GM21390 (cell line): ENCODE measurements around the gene POU6F2.
"Not testable (repeated sequence)": the region's sequence is repeated elsewhere in the genome, so short reads cannot be mapped to it uniquely, and the experiment has no call there.

Experiments
- ATAC-seq: cut with Tn5 transposase; IDR thresholded peaks from one replicate; pipeline ENCODE4 v1.9.1; 2021; ENCODE audit not compliant: unreplicated experiment

POU6F2 gene

DNA sequence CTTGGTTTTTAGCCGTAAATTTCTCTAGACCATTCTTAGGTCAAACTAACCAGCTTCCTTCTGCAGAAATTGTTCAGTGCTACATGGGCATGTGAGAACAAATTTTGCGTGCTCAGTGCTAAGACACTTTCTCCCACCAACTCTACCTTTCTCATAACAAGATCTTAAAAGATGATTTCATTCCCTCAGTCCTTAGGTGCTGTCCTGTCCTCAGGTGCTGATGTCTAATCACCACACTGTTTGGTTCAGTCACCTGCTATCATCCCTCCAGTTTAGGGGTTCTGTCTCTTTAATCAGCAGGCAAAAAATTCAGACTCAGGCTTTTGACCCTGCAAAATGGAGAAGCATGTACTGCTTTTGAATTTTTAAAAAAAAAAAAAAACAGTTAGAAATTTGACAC is 361.0 kb downstream of the POU6F2 start:
- ATAC-seq, result no peak

DNA sequence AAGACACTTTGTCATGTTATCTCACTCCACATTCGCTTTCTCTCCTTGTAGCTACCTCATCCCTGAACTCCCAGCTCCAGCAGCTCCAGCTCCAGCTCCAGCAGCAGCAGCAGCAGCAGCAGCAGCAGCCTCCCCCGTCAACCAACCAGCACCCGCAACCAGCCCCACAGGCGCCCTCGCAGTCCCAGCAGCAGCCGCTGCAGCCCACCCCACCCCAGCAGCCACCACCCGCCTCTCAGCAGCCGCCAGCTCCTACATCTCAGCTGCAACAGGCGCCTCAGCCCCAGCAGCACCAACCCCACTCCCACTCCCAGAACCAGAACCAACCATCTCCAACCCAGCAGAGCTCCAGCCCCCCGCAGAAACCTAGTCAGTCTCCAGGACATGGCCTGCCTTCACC is 361.9 kb downstream of the POU6F2 start:
- ATAC-seq, result no peak

DNA sequence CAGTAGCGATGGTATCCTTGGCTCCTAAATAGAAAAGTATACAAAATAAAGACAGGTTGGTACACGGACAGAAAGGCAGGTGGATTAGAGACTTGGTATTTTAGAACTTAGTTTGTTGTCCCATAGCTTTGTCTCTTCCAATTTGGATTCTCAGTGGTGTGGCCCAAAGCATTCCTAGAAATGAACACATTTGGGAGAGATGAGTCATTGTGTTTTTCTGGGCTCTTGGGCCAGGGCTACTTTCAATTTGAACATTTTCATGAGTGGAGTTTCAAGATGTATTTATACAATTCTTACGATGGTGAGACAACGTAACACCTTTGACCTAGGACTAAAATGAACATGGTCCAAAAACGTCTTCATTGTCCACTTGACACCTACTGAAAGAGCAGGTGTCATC is 363.4 kb downstream of the POU6F2 start:
- ATAC-seq, result no peak

DNA sequence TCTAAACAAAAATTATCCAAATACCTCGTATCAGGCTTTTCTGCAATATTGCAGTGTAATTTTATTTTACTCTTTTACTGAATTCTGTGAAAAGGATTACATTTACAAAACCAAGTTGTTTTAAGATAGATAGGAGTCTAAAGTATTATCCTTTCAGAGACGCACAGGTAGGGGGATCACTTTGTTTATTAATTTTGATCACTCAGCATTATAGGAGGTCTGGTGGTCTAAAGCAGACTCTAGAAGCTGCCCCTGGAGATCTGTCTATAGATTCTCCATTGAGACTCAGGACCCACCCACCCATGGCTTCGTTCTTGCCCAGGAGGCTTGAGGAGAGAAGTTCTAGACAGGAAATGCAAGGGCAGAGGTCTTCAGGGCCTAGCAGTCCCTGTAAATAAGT is 365.1 kb downstream of the POU6F2 start:
- ATAC-seq, result no peak

DNA sequence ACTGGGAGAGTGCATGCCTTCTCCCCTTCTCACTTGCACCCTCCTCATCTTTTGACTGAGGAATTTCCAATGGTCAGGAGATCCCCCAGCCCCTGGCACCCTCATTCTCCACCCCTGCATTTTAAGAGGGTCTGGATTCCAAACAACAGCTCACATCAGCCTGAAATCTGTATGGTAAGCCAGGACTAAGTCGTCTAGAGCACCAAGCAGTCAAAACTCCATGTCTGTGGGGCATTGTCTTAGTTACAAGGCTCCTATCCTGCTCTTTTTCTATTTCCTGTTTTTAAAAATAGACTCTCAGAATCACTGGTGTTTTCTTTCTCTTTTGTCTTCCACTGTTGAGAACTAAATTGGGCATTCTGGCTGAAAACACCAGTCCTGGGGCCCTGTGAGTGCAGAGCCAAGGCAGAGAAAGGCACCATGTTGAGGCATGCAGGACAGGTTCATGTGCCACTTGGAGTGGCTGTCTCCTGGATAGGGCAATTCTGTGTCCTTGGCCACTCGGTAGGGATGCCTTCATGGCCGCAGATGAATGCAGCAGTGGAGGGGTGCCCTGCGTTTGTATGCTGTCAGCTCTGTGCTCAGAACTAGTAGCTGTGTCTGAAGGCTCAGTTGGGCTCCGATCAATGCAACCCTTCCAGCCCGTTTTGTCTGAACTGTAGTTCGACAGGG is 371.9 kb downstream of the POU6F2 start:
- no peak for ATAC-seq

DNA sequence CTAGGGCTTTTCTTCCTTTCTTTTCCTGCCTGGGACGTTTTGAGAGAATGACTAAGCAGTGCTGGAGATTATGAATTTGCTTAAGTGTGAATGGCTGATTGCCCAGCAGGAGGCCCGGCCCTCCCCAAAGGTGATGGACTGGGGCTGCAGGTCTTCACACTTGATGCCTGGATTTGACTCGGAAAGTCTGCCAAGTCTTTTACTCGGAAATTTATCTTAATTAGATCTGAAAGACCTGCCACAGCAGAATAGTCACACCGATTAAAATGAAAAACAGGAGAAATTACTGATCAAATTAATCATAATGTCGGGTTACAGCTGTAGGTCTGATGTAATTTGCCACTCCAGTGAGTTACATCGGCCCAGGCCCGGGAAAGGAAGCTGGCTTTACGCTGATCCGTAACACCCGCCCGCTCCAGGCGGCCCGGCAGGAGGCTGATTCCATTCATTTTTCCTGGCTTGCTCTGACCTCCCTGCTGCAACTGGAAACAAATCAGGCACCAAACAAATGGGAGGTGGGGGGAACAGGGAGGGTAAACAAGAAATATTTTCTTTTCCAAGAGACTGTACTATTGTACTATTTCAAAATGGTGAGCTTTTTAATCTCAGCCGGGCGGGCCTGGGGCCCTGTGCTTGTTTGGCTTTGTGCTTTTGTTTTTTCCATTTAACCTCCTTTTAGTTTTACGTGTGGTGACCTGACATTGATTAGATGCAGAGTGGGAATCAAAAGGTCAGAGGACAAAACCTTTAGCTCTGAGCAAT is 376.1 kb downstream of the POU6F2 start:
- no peak for ATAC-seq

DNA sequence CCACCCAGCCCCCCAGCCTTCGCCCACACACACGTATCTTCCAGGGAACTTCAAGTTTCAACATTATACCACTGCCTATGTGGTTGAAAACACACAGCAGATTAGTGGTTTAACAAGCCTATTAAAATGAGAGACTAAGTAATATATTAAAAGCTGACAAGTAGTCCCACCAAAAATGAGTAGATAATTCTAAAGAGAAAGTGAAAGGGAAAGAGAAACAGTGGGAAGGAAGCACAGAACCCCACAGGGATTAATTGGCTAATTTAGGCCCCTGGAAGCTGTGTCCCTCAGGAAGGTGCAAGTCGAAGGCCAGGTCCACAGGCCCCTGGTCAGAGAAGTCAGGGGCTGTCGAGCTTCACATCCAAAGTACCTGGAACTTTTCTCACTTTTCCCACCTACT is 378.0 kb downstream of the POU6F2 start:
- no peak for ATAC-seq

DNA sequence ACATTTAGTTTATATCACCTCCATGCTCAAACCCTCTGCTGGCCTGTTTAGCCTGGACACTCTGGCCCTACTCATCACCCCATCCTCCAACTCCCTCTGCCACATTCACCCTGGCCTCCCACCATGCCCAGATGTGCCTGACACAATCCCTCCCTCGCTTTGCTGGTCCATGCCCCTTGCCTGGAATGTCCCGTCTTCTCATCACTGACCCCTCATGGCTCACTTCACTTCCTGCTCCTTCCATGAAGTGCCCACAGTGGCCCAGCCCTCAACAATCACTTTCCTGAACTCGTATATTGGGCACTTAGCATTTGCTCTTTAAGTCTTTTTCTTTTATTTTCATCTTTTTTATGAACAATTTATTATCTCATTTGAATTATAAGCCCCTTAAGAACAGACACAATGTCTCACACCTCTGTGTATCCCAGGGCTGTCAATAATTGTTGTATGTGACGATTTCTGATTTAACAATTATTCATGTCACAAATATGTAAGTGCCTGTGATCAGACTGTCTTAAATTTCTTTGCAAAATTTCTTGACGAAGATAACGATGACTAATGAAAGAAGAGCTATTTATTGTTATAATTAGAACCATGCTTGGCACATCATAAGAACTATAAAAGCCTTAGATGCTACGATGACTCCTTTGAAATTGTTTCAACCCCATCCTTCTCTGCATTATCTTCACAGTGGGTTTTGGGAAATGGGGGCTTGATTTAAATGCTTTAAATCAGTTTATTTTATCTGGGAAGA is 378.6 kb downstream of the POU6F2 start:
- ATAC-seq, result no peak

DNA sequence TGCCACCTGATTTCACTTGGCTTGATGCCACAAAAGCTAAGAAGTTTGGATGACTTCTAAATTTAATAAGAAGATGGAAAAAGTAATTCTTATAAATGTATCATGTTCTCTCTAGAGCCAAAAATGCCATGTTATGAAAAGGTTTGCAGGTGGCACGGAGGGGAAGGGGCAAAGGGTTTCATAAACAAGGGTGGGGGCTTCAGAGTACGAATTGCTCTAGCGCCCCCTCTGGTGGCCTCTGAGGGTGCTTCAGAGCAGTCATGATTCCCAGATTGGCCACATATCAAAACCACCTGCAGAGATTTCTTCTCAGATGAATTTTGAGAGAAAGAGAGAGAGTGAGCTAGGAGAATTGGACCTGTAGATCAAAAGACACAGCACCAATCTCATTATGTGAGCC is 379.9 kb downstream of the POU6F2 start:
- no peak for ATAC-seq

DNA sequence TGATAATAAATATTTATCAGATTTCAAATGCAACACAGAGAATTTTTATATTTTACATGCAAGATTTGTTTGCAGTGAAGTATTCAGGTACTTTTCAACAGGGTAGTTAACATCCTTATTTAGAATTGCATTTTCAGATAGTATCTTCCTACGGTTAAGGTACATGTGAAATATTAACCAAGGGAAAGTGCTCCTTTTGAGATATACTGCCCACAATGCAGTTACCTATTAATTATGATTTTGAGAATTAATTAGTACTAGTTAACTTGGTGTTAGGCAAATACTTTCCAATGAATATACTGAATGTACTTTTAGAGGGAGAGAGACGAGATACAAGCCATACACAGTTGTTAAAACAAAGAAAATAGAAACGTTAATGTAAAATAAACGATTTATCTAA is 382.3 kb downstream of the POU6F2 start:
- ATAC-seq, result no peak

DNA sequence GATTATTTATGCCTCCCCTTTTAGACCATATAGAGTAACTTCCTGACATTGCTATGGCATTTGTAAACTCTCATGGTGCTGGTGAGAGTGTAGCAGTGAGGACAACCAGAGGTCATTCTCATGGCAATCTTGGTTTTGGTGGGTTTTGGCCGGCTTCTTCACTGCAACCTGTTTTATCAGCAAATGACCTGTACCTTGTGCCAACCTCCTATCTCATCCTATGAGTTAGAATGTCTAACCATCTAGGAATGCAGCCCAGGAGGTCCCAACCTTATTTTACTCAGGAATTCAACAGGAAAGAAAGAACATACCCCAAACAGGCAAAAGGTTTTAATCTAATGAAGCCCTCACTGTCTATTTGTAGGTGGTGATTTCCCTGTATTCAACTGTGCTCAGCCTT is 383.1 kb downstream of the POU6F2 start:
- no peak for ATAC-seq

DNA sequence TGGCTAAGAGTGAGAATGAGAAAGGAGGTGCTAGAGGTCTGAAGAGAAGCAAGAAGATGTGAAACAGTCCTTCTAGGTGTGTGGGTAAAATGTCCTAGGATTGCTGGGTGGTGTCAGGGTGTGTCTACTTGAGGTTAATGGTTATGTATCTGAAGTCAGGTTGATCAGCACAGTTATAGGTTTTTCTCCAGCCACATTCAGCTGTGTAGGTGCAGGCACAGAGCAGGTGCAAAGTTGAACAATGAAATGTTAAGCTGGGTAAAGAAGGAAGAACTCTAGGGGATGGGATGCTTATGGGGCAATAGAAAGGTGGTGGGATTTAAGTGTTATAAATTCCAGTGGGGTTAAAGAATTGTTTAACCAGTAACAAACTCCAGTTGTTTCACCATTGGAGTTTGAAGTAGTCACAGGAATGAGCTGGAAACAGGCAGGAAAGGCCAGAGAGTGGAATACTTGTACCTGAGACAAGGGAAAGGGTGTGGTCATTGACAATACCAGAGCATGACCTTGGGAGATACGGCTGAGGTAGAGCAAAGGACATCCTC is 388.1 kb downstream of the POU6F2 start:
- no peak for ATAC-seq

DNA sequence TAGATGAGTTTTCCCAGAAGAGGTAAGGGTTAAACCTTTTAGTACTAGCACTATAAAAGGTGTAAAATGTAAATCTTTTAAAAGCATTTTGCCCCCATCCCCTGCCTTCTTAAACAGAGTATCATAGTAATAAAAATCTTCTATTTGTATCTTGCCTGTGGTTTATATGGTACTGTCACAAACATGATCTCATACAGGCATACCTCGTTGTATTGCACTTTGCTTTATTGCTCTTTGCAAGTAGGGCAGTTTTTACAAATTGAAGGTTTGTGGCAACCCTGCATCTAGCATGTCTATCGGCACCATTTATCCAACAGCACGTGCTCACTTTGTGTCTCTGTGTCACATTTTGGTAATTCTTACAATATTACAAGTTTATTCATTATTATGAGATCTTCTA is 389.7 kb downstream of the POU6F2 start:
- no peak for ATAC-seq

DNA sequence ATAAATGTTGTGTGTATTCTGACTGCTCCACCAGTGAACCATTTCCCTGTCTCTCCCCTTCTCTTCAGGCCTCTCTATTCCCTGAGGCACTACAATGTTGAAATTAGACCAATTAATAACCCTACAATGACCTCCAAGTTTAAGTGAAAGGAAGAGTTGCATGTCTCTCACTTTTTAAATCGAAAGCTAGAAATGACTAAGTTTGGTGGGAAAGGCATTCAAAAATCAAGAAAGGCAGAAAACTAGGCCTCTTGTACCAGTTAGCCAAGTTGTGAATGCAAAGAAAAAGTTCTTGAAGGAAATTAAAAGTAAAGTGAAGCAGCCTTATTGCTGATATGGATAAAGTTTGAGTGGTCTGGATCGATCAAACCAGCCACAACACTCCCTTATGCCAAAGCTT is 390.2 kb downstream of the POU6F2 start:
- no peak for ATAC-seq

DNA sequence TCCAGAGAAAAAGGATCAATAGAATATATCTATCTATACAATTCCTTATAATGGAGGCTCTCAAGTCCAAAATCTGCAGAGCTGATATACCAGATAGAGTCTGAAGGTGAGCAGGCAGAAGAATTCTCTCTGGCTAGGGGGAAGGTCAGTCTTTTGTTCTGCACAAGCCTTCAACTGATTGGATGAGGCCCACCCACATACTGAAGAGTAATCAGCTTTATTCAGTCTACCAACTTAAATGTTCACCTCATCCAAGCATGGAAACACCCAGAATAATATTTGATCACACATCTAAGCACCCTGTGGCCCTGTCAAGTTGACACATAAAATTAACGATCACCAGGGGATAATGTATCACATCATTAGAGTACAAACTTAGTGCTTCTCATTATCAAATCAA is 394.7 kb downstream of the POU6F2 start:
- ATAC-seq, result no peak

DNA sequence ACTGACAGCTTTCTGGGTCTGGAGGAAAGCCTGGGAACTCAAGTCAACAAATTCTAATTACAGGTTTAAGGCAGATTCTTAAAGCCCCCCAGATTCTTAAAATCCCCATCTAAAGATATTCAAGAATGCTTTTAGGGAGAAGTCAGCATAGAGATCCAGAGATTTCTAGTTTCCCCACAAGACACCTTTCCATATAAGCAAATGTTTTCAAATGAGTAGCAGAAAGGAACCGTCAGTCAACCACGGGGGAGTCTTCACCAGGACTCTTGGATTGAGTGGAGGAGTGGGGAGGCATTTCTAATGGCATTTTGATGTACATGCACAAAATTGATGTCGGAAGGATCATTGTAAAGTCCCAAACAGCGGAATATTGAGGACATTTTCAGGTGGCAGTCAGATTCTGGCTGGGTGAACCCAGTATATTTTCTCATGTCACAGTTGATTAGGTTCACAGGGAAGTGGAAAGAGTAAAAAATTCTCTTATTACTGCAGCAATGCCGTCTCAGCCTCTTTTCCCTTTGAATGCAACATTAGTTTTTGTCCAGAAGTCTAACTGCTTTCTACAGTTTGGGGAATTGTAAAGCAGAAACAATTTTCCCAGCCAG is 396.8 kb downstream of the POU6F2 start:
- no peak for ATAC-seq

DNA sequence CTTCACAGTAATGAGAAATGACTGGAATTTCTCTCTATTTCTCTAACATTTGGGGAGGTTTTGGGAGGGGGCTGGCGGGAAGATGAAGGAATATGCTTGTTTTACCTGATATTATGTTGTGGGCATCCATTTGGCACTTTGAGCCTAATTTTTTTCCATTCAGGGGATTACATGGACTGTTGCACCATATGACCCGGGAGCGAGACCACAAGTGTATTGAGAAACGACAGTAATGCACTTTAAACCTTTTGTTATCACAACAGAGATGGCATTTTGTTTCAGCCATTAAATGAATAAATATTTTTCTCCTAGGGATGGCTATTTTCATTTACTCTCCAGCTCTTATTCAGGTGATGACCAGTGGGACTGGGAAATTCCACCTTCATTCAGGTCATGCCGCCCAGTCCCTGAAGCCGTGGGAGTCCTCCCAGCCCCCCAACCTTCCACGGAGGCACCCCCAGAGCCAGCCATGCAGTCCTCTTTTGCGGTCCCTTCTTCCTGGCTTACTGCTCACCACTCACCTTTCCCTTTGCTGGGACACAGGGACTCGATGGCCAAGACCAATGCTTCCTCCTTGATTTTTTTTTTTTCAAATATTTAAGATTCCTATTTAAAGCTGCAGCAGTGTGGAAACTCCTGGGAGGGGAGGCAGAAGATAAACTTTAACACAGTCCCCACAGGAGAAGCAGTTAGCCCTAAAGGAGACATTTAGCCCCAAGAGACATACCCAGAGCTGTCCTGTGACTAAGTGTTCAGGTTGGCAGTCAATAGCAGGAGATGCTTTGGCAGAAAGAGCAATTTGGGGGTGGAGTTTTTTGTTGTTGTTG is 397.6 kb downstream of the POU6F2 start:
- no peak for ATAC-seq

DNA sequence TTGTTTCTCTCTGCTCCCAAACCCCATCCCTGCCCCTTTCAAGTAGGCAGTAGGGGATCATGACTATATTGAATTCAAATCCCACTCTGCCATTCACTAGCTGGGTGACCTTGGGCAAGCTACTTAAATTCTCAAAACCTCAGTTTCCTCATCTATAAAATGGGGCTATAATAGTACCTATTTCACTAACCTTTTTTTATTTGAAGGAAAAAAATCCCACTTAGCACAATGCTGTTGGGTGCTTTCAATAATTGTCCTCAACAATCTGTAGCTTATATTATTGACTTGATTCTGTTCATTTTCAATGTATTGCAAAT is 398.1 kb downstream of the POU6F2 start:
- no peak for ATAC-seq

DNA sequence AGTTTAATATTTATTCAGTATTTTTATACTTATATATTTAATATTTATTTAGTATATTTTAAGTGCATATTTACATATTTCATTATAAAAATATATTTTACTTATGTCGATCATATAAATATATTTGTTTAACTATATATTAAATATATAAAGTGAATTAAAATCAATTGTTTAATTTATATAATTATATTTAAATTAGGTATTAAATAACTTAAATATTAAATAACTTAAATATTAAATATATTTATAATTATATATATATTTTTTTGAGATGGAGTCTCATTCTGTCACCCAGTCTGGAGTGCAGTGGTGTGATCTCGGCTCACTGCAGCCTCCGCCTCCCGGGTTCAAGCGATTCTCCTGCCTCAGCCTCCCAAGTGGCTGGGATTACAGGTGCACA is 399.2 kb downstream of the POU6F2 start:
- ATAC-seq, result not testable (repeated sequence)

DNA sequence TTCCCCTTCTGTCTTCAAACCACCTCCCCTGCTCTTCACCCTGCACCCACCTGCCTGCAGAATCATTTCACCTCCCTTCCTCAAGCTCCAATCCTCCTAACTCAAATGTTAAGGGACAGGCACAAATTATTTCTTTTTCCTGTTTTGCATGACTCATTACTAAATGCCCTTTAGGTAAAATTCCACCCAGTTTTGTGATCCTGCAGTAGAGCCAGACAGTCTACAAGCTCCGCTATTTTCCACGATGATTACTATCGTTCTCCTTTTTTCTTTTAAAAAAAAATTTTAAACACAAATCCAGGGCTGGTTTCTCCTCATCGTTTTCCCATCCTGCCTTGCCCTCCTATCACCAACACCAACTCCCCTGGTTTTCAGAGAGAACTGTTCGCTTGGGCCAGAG is 401.7 kb downstream of the POU6F2 start:
- no peak for ATAC-seq

DNA sequence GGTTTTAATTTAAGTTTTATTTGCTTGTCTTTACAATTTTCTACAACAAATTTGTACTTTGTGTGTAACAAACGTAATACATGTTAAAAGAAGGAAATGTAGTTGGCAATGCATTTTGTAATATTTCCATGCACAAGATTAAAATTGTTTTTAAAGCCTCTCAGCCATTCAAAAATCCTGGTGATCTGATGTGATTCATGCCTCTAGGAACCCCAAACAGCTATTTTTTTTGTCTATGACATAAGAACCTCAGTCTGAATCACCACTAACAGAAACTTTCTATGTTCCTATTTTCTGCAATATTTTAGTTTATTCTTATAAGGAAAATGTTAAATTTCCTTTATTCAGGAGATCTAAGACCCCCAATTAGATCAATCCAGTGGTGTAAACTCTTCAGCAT is 405.4 kb downstream of the POU6F2 start:
- ATAC-seq, result no peak
